SK-N-SH (cell line): ENCODE measurements around the gene TMEM131L. TPM values are rescaled to one million over a fixed set of nuclear protein-coding genes. Genes with fewer than 3 reads are reported as not detected.

Experiments used
- CTCF ChIA-PET: fragments of 300-600, 350-600 bp; formaldehyde crosslinking; extraction: SDS; loops from one replicate; lab custom pipeline; 2021; lab: Yijun Ruan, JAX
- POLR2A ChIA-PET: fragments of 350-600 bp; sonication (Branson Sonifier 250); formaldehyde crosslinking; extraction: SDS; loops from one replicate; lab custom pipeline; 2020; ENCODE audit warnings: antibody characterized with exemption, inconsistent platforms; lab: Yijun Ruan, JAX
- DNase-seq: peaks from one replicate; pipeline ENCODE4 v3.0.0; 2012
- H2AFZ ChIP-seq: fragments of 200-600 bp; sonication (generic); 2 replicates; pipeline ENCODE4 v1.8.1; 2016; ENCODE audit warnings: antibody characterized with exemption, mild to moderate bottlenecking, low read depth
- H3F3A ChIP-seq: fragments of 200-600 bp; sonication (generic); replicated peaks from 2 replicates; pipeline ENCODE3; 2016; ENCODE audit warnings: antibody characterized with exemption, mild to moderate bottlenecking; ENCODE audit not compliant: insufficient read depth
- H3K27ac ChIP-seq, 2 experiments: fragments of 200-500 bp in 1 of 2; fragments of 200-600 bp in 1 of 2; sonication (Bioruptor generic) in 1 of 2; sonication (generic), shearing (Covaris generic) in 1 of 2; 2 replicates each; pipeline versions ENCODE4 v1.5.1 to v1.6.1; 2014 to 2016; ENCODE audit warnings: low read depth in 2 of 2, inconsistent platforms in 1 of 2, low read length in 1 of 2, mild to moderate bottlenecking in 1 of 2, mixed read lengths in 1 of 2
- H3K27me3 ChIP-seq: fragments of 200-600 bp; sonication (generic), shearing (Covaris generic); 2 replicates; pipeline ENCODE4 v1.6.1; 2016; ENCODE audit warnings: mixed run types; ENCODE audit not compliant: insufficient read depth
- H3K36me3 ChIP-seq, 2 experiments: fragments of 200-500 bp in 1 of 2; fragments of 200-600 bp in 1 of 2; sonication (Bioruptor generic) in 1 of 2; sonication (generic) in 1 of 2; replicated peaks in 1 of 2; 2 replicates each; pipeline versions ENCODE3 to v1.5.1; 2014 to 2016; ENCODE audit warnings: low read length in 1 of 2, mild to moderate bottlenecking in 1 of 2; ENCODE audit not compliant: insufficient read depth in 2 of 2, control insufficient read depth in 1 of 2
- H3K4me1 ChIP-seq, 2 experiments: fragments of 200-500 bp in 1 of 2; fragments of 200-600 bp in 1 of 2; sonication (Bioruptor generic) in 1 of 2; sonication (generic), shearing (Covaris generic) in 1 of 2; 2 replicates each; pipeline versions ENCODE4 v1.5.1 to v1.6.1; 2014 to 2016; ENCODE audit warnings: low read depth in 1 of 2, low read length in 1 of 2, mixed run types in 1 of 2; ENCODE audit not compliant: insufficient read depth in 2 of 2, control insufficient read depth in 1 of 2
- H3K4me2 ChIP-seq: fragments of 200-600 bp; sonication (generic), shearing (Covaris generic); 2 replicates; pipeline ENCODE4 v1.6.1; 2017; ENCODE audit warnings: mixed run types
- H3K4me3 ChIP-seq, 2 experiments: fragments of 200-500 bp in 1 of 2; fragments of 200-600 bp in 1 of 2; sonication (Bioruptor generic) in 1 of 2; sonication (generic), shearing (Covaris generic) in 1 of 2; 2 replicates each; pipeline versions ENCODE4 v1.5.1 to v1.8.1; 2014 to 2016; ENCODE audit warnings: low read depth in 2 of 2, inconsistent platforms in 1 of 2, low read length in 1 of 2, mild to moderate bottlenecking in 1 of 2, mixed read lengths in 1 of 2, moderate library complexity in 1 of 2
- H3K79me2 ChIP-seq: fragments of 200-600 bp; sonication (generic); 2 replicates; pipeline ENCODE4 v1.8.1; 2017; ENCODE audit warnings: mild to moderate bottlenecking; ENCODE audit not compliant: insufficient read depth
- H3K9ac ChIP-seq: fragments of 200-600 bp; sonication (generic); 2 replicates; pipeline ENCODE4 v1.6.1; 2017; ENCODE audit warnings: mixed run types
- H3K9me2 ChIP-seq: fragments of 200-600 bp; sonication (generic); 2 replicates; pipeline ENCODE4 v1.6.1; 2017; ENCODE audit warnings: mixed run types
- H3K9me3 ChIP-seq: fragments of 200-600 bp; sonication (generic); 2 replicates; pipeline ENCODE4 v1.6.1; 2017; ENCODE audit warnings: mixed run types, mild to moderate bottlenecking, moderate library complexity
- H4K20me1 ChIP-seq: fragments of 200-600 bp; sonication (generic); 2 replicates; pipeline ENCODE4 v1.6.1; 2017; ENCODE audit warnings: mild to moderate bottlenecking, mixed run types; ENCODE audit not compliant: insufficient read depth
- ELF1 ChIP-seq: IDR thresholded peaks from 2 replicates; pipeline ENCODE4 v1.4.0; 2012
- EZH2phosphoT487 ChIP-seq: fragments of 200-600 bp; sonication (generic); IDR thresholded peaks from 2 replicates; pipeline ENCODE4 v1.6.1; 2017; ENCODE audit warnings: low read depth, mixed run types, mild to moderate bottlenecking, antibody characterized with exemption, moderate library complexity, borderline replicate concordance
- FOXJ3 ChIP-seq: sonication (generic); formaldehyde crosslinking; IDR thresholded peaks from 2 replicates; pipeline ENCODE4 v1.5.1; 2020; ENCODE audit warnings: mild to moderate bottlenecking, missing genetic modification reagents
- FOXM1 ChIP-seq: IDR thresholded peaks from 2 replicates; pipeline ENCODE4 v1.4.0; 2012; ENCODE audit warnings: low read depth, mild to moderate bottlenecking
- GABPA ChIP-seq: IDR thresholded peaks from 2 replicates; pipeline ENCODE4 v1.4.0; 2012; ENCODE audit warnings: low read depth, mild to moderate bottlenecking
- GATA2 ChIP-seq: sonication (generic); formaldehyde crosslinking; IDR thresholded peaks from 2 replicates; pipeline ENCODE4 v1.5.0; 2020; ENCODE audit warnings: mild to moderate bottlenecking, missing genetic modification reagents
- JUND ChIP-seq: IDR thresholded peaks from 2 replicates; pipeline ENCODE4 v1.4.0; 2012
- NFIC ChIP-seq: IDR thresholded peaks from 2 replicates; pipeline ENCODE4 v1.4.0; 2012; ENCODE audit warnings: borderline replicate concordance
- NRF1 ChIP-seq: IDR thresholded peaks from 2 replicates; pipeline ENCODE4 v1.6.1; 2012; ENCODE audit warnings: low read depth, mild to moderate bottlenecking, low read length
- PBX3 ChIP-seq: IDR thresholded peaks from 2 replicates; pipeline ENCODE4; 2012
- POLR2AphosphoS5 ChIP-seq: IDR thresholded peaks from 2 replicates; pipeline ENCODE4 v1.6.1; 2012; ENCODE audit warnings: low read depth, low read length
- RAD21 ChIP-seq: IDR thresholded peaks from 2 replicates; pipeline ENCODE4 v1.6.1; 2012; ENCODE audit warnings: mild to moderate bottlenecking, low read length
- RCOR1 ChIP-seq: fragments of 150-350 bp; IDR thresholded peaks from 2 replicates; pipeline ENCODE4 v1.6.1; 2017; ENCODE audit warnings: antibody characterized with exemption, low read length
- RFX5 ChIP-seq: IDR thresholded peaks from 2 replicates; pipeline ENCODE4 v1.6.1; 2012; ENCODE audit warnings: mild to moderate bottlenecking, improper control_type of control experiment, low read length
- SIN3A ChIP-seq: IDR thresholded peaks from 2 replicates; pipeline ENCODE4 v1.6.1; 2012; ENCODE audit warnings: low read depth, mild to moderate bottlenecking, low read length, moderate library complexity, borderline replicate concordance
- TEAD4 ChIP-seq: IDR thresholded peaks from 2 replicates; pipeline ENCODE4 v1.4.0; 2012; ENCODE audit warnings: mild to moderate bottlenecking, borderline replicate concordance; ENCODE audit not compliant: insufficient read depth
- YY1 ChIP-seq: IDR thresholded peaks from 2 replicates; pipeline ENCODE4 v1.4.0; 2012; ENCODE audit warnings: low read depth, mild to moderate bottlenecking
- WGBS: methylation state at CpG from one replicate; pipeline ENCODE4 v1.1.6; 2017; ENCODE audit warnings: low lambda C conversion rate; 5-methylcytosine and 5-hydroxymethylcytosine counted together
- polyA plus RNA-seq, 3 experiments: library from polyadenylated mRNA; depleted of rRNA; stranded (reverse); fragments of >200 nt; gene quantifications; 2 replicates each; pipeline ENCODE4 v1.2.3, GENCODE V29; 2012
- TF ChIP-seq, protein P1 (sequence below): IDR thresholded peaks from 2 replicates; pipeline ENCODE4 v1.4.0; 2012; ENCODE audit warnings: low read depth, borderline replicate concordance
- TF ChIP-seq, protein P2 (sequence below): IDR thresholded peaks from 2 replicates; pipeline ENCODE4 v1.4.0; 2012; ENCODE audit warnings: low read depth, borderline replicate concordance

TMEM131L gene
- polyA plus RNA-seq, 1 of the 3 experiments (the other 2 are of a cell fraction), result 6.2 TPM

DNA sequence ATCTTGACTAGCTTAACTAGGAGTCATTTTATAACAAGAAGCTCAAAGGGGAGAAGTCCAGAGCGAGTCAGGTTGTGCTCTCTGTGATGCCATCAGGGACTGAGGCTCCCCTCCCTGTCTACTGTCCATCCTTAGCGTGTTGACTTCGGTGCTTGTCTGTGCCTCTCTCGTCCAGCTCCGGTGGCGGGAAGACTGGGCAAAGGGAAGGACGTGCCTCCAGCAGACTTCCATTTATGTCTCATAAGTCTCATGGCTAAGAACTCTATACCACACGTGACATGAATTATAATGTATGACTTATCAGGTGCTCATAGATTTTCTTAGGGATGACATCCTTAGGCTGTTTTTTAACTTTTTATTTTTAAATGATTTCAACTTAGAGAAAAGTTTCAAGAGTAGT, 125.3 kb downstream of the TMEM131L start:
- Histone ChIP-seq H3F3A (peaks cover 5% of the 10 kb centered on the region), H3K36me3 (peaks cover 19 to 34% of the 10 kb centered on the region in 2 experiments), H4K20me1 (no peaks in the 10 kb centered on the region), H3K27ac (no peak overlapping the region), H3K9ac (no peak overlapping the region), H3K4me1 (no peaks in the 10 kb centered on the region; a peak in 1 of 4 replicates), H3K4me3 (no peak overlapping the region), H3K79me2 (no peaks in the 10 kb centered on the region), H3K9me3 (no peaks in the 10 kb centered on the region), H3K4me2 (no peak overlapping the region), H3K27me3 (no peaks in the 10 kb centered on the region), H3K9me2 (no peaks in the 10 kb centered on the region), H2AFZ (no peak overlapping the region)
- CTCF ChIA-PET, result interaction anchor here (1.1 to 1.4 kb wide), 2 partner anchors 273 to 449 kb away, joined by 3 to 4 read pairs; no protein-coding TSS in a partner anchor
- 98% methylated on average over 7 of the region's 8 CpGs for WGBS
- POLR2A ChIA-PET, result no interaction called here
- TF ChIP-seq NFIC, result no peak
- TF ChIP-seq, protein P1, sequence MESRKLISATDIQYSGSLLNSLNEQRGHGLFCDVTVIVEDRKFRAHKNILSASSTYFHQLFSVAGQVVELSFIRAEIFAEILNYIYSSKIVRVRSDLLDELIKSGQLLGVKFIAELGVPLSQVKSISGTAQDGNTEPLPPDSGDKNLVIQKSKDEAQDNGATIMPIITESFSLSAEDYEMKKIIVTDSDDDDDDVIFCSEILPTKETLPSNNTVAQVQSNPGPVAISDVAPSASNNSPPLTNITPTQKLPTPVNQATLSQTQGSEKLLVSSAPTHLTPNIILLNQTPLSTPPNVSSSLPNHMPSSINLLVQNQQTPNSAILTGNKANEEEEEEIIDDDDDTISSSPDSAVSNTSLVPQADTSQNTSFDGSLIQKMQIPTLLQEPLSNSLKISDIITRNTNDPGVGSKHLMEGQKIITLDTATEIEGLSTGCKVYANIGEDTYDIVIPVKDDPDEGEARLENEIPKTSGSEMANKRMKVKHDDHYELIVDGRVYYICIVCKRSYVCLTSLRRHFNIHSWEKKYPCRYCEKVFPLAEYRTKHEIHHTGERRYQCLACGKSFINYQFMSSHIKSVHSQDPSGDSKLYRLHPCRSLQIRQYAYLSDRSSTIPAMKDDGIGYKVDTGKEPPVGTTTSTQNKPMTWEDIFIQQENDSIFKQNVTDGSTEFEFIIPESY, result no peak
- no peak for TF ChIP-seq FOXJ3 (CRISPR knock-in tag)
- TF ChIP-seq PBX3, result no peak
- TF ChIP-seq EZH2phosphoT487, result no peak
- TF ChIP-seq JUND, result no peak
- TF ChIP-seq YY1, result no peak
- TF ChIP-seq GABPA, result no peak
- TF ChIP-seq, protein P2, sequence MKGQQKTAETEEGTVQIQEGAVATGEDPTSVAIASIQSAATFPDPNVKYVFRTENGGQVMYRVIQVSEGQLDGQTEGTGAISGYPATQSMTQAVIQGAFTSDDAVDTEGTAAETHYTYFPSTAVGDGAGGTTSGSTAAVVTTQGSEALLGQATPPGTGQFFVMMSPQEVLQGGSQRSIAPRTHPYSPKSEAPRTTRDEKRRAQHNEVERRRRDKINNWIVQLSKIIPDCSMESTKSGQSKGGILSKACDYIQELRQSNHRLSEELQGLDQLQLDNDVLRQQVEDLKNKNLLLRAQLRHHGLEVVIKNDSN, result no peak
- no peak for TF ChIP-seq NRF1
- no peak for TF ChIP-seq RCOR1
- TF ChIP-seq SIN3A, result no peak
- TF ChIP-seq RFX5, result no peak
- TF ChIP-seq RAD21, result no peak
- TF ChIP-seq TEAD4, result no peak
- TF ChIP-seq GATA2, result no peak
- TF ChIP-seq FOXM1, result no peak
- TF ChIP-seq POLR2AphosphoS5, result no peak
- no peak for TF ChIP-seq ELF1
- DNase-seq, result no peak
